Stomach (tissue), 4 donors: ENCODE measurements around the gene RABGAP1L.

Source experiments
- EP300 ChIP-seq: sonication (generic); formaldehyde crosslinking; IDR thresholded peaks from one replicate; pipeline ENCODE4 v1.6.1; 2017; ENCODE audit warnings: antibody characterized with exemption
- POLR2AphosphoS5 ChIP-seq, 3 donors: sonication (generic); formaldehyde crosslinking; IDR thresholded peaks; one replicate each; pipeline ENCODE4 v1.6.1; 2016; ENCODE audit warnings: antibody characterized with exemption in 3 of 3

GRCh38 chr1:174744886-174745285 is 585.6 kb downstream of the RABGAP1L start:
- TF ChIP-seq POLR2AphosphoS5 (IDR thresholded peaks at IDR 0.05) (no peak), EP300 (no peak)
